ENCODE measurements around the gene CBLB.

Gene CBLB

DNA sequence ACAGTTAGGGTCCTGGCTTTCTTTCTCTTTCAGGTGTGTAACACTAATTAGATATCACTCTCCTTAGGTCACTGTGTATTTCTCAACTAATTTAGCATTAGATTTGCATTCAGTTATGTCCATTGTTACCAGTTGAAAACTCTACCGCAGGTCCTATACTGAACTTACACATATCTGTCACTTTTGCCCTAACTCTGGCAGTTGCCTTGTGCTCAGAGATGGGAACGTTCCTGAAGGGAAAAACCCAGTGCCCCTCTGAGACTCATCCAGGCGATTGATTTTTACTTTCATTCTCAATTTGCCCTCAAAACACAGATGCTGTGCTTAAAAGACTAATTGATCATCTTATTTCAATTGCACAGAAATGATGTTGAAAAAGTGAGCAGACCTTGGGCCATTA, 253.0 kb downstream of the CBLB start:
- no peak for DNase-seq (ENCODE audit: low spot score)

DNA sequence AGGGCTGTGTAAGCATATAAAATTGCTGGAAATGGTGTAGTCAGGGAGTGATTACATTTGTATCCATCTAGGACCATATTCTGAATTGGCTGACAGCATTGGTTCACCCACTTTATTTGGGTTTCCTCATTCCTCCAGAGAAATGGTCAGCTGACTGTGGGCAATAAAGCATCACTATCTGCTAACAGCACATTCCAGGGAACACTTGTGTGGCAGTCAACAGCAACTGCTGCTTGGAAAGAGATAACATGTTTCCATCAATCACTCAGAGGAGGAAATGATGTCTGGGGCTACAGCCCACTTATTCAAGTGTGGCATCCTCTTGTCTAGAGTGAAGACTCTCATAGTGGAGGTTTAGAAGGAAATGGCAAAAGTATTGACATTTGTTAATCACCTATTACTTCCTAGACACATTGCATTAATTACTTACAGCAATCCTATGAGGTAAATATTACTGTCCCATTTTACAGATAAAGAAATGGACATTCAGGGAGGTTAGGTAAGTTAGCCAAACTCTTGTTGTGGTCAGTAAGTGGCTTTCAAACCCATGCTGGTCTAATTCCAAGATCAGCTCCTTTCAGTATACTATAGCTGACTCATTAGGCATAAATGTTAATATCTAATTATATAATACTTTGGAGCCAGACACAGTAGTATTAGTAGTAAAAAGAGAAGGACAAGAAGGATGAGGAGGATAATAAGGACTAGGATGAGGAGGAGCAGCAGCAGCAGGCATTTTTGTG, 254.4 kb downstream of the CBLB start:
- no peak for DNase-seq (ENCODE audit: low spot score)

DNA sequence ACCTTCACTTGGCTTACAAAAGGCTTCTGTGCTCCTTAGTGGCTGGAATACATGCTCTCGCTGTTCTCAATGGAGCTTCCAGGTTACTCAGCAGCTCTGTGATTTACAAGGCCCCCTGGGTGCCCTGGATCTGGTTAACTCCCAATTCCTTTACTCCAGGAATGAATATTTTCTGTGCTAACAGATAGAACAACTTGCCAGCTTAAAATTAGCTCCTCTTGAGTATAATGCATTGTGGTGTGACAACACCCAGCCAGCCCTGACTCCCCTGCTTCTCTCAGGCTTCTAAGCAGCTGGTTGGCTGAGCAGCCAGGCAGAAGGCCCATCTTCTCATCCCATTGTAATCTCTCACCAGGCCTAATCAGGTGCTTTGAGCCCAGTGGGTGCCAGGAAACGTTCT, 255.7 kb downstream of the CBLB start:
- DNase-seq (ENCODE audit: low spot score): no peak

DNA sequence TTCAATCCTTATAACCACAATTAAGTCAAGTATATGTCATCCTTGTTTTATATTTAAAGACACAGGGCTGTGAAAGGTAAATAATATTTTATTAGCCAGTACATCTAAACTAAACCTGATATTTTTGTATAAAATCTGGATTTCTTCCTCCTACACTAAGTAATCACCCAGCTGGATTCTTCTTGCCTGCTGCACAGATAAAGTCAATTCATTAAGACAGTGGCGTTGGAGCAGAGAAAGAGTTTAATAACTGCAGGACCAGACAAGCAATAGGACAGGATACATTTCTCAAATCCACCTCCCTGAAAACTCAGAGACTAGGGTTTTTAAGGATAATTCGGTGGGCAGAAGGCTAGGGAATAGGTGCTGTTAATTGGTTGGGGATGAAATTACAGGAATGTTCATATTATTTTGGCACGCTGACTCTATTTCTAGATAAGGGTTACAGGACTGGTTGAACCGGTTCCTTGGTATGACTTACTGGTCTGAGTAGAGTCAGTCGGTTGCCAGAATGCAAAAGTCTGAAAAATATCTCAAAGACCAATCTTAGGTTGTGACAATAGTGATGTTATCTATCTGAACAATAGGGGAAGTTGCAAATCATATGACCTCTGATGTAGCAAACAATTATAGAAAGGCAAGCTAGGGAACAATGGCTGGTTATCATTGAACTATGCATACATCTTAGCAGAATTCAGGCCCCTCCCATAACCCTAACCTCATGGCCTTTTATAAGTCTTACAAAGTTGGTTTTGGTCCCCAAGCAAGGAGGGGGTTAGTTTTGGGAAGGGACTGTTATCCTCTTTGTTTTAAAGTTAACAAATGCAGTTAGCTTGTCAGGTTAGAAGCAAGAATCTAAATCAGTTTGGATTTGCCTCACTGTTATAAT, 257.3 kb downstream of the CBLB start:
- DNase-seq (ENCODE audit: low spot score): no peak

DNA sequence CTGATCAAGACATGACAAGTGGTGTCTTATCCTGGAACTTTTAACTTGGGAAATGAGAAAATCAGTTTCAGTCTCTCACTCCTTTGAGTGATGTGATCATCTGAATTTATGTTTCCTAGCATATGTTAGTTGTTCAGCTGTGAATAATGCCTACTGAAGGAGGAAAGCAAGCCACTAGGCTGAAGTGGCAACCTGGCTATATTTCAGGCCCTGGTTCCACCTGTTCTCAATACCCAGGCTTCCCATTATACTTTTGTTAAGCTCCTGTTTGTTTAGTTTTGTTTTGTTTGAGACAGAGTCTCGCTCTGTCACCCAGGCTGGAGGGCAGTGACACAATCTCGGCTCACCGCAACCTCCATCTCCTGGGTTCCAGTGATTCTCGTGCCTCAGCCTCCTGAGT, 258.3 kb downstream of the CBLB start:
- DNase-seq (ENCODE audit: low spot score): no peak

DNA sequence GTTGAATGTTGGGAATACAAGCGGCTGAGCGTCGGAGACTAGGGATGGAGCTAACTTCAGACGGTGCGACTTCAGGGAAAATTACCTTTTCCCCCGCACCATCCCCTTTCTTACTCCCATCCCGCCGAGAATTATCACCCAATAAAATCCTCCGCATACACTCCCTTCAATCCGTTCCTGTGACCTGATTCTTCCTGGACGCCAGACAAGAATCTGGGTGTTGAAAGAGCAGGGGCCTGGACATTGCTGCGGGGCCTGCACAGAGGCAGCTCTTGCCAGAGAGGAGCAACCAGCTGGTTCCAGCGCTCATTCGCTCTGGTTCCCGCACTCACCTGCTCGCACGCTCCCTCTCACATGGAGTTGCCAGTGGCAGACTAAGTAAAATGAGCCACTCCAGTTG, 260.2 kb downstream of the CBLB start:
- no peak for DNase-seq (ENCODE audit: low spot score)

DNA sequence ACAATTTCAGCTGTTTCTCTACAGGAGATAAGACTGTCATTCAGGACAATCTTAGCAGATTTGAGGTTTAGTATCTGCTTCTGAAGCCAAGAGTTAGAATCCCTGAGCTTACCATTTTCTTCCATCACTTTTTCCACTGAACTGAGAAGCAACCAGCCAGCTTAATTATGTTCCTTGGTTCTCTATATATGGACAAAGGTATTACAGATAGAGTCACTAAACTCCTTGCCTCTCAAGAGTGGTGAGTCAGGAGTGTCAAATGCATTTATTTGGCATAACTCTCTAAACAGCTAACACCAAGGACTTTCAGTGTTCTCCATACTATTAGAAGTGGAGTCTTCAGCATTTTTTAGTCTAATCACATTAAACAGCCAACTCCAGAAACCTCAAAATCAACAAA, 262.8 kb downstream of the CBLB start:
- DNase-seq (ENCODE audit: low spot score): no peak

Data from hematopoietic multipotent progenitor cell treated with erythropoietin and hydrocortisone succinate and interleukin-3 and kit ligand, for 15 days (in vitro differentiated cells).